ENCODE results near the gene RCC1.

- no peak for TF ChIP-seq POLR2A (IDR thresholded peaks at IDR 0.05)
- TF ChIP-seq CTCF (IDR thresholded peaks at IDR 0.05), result no peak
Observed at GRCh38 chr1:28457678-28458077, 48.2 kb upstream of the RCC1 start.
